Naive thymus-derived CD8-positive, alpha-beta T cell (primary cell): ENCODE data around the gene NENF. TPM values are rescaled to one million over a fixed set of nuclear protein-coding genes. Genes with fewer than 3 reads are reported as not detected.

Experiments used
- ATAC-seq, 2 donors: fragments of 150-1000 bp; cut with Tn5 transposase in 1 of 2; sonication (Bioruptor Pico), chemical (Tn5 transposase) in 1 of 2; 1 replicate in 1 of 2; 2 replicates in 1 of 2; pipeline ENCODE4 v1.10.0; 2021; ENCODE audit warnings: mild to moderate bottlenecking in 2 of 2, moderate library complexity in 2 of 2
- POLR2A ChIA-PET: fragments of 350-600 bp; sonication (Branson Sonifier 250); formaldehyde crosslinking; loops from one replicate; lab custom pipeline; 2021; ENCODE audit warnings: antibody characterized with exemption; lab: Charles Lee
- DNase-seq, 10 donors: peaks; one replicate each; pipeline versions ENCODE4 v3.0.0 to v3.0.0-alpha.2; 2020 to 2022
- H3K27ac Mint-ChIP-seq, 10 donors: one replicate each; pipeline ENCODE4 v1.8.0; 2020 to 2022; ENCODE audit warnings: mild to moderate bottlenecking in 10 of 10, mixed read lengths in 10 of 10, moderate library complexity in 4 of 10, inconsistent platforms in 1 of 10
- H3K27me3 Mint-ChIP-seq, 5 donors: one replicate each; pipeline ENCODE4 v1.8.0; 2021 to 2022; ENCODE audit warnings: mixed read lengths in 5 of 5
- H3K36me3 Mint-ChIP-seq, 3 donors: one replicate each; pipeline ENCODE4 v1.8.0; 2020 to 2022; ENCODE audit warnings: mixed read lengths in 3 of 3, mild to moderate bottlenecking in 2 of 3, inconsistent platforms in 1 of 3
- H3K4me1 Mint-ChIP-seq, 4 donors: one replicate each; pipeline ENCODE4 v1.8.0; 2021 to 2022; ENCODE audit warnings: mixed read lengths in 4 of 4
- H3K4me3 Mint-ChIP-seq, 10 donors: one replicate each; pipeline ENCODE4 v1.8.0; 2020 to 2022; ENCODE audit warnings: mild to moderate bottlenecking in 10 of 10, mixed read lengths in 10 of 10, moderate library complexity in 6 of 10, inconsistent platforms in 1 of 10
- H3K9me3 Mint-ChIP-seq, 9 donors: one replicate each; pipeline ENCODE4 v1.8.0; 2020 to 2022; ENCODE audit warnings: mixed read lengths in 9 of 9, mild to moderate bottlenecking in 3 of 9, inconsistent platforms in 1 of 9, moderate library complexity in 1 of 9
- polyA plus RNA-seq, 3 donors: library from polyadenylated mRNA; unstranded; fragments of 300-500 nt; fragmentation: Illumina TruSeq; gene quantifications; one replicate each; pipeline ENCODE4 v1.2.3, GENCODE V29; 2021
- total RNA-seq, 8 experiments: library from RNA in 2 of 8; stranded (reverse) in 2 of 8; gene quantifications; one replicate each; pipeline ENCODE4 v1.2.3 and lab custom pipeline; 2021 to 2026

Gene NENF
- total and polyA plus RNA-seq, 5 experiments from 2014 or later, result 21.5 to 68.0 (median 35.9) TPM

- DNase-seq (no peak), ATAC-seq (no peak)
- Mint-ChIP-seq H3K27me3 (peaks cover 0 to 15% (median 3%) of the 10 kb centered on the region in 5 donors), H3K4me3 (no peak overlapping the region), H3K27ac (no peak overlapping the region), H3K9me3 (no peaks in the 10 kb centered on the region), H3K36me3 (no peaks in the 10 kb centered on the region), H3K4me1 (peaks cover 0 to 5% (median 0%) of the 10 kb centered on the region in 4 donors)
- POLR2A ChIA-PET, result no interaction called here
Observed at GRCh38 chr1:212487774-212488435, 55.2 kb downstream of the NENF start.

DNA sequence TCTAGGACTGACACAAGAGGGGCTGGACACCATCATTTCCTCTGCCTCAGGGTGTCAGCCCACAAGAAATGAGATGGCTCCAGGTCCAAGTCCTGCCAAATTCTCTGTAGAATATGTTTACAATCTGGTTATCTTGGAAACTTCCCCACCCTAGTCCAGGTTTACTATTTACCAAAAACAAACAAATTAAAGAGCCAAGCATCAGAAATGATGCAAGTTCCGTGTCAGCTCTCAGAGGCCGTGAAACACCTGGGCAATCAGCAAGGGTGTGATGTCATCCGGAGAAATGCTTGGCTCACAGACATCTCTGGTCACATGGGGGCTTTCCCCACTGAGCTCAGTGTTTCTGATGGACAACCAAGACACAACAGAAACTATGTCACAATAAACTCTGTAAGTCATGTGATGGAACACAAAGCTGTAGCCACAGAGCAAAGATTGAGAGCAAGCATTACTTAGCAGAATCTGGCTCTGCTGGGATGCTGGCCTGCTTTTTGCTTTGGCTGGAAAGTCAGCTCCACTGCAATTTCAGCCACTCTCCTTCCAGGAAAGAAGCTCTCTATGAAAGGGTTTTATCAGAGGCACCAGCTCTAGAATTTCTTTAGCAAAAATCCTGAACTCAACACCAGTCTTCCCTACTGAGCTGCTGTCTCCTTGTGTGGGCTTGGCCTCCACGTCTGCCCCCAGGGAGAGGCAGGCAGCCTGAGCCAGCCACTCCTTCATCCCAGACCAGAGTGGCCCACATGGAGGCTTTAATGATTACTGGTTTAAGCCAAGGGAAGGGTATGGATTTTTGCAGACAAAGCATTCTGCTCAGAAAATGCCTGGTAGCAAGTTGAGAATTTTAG, 55.9 kb downstream of the NENF start:
- POLR2A ChIA-PET, result no interaction called here
- Mint-ChIP-seq H3K27ac (no peak overlapping the region), H3K9me3 (no peaks in the 10 kb centered on the region)

DNA sequence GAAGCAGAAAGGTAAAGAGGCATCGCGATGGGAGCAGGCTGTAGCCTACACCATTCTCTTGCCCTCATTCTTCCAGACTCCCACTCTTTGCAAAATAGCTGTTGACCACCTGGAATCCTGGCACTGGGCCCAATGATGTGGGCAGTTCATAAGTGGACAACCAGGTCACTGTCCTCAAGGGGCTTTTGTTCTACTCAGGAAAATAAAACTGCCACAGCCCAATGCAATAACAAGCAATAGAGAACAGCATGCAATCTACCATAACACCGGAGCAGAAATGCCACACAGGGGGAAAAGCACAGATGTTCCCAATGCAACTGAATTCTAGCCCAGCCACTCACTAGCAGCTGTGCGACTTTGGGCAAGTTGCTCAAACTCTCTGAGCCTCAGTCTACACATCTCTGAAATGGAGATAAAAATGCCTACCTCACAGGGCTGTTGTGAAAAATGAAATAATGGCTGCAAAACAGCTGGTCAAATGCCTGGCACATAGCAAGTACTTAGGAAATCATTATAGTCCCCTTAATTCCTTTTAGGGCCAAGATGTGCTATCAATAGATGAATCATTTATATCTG, 56.7 kb downstream of the NENF start:
- H3K4me1 Mint-ChIP-seq, result peaks cover 0 to 5% (median 0%) of the 10 kb centered on the region in 4 donors
- no peak overlapping the region for H3K4me3 Mint-ChIP-seq
- no peaks in the 10 kb centered on the region for H3K36me3 Mint-ChIP-seq
- POLR2A ChIA-PET, result no interaction called here
- H3K9me3 Mint-ChIP-seq, result no peaks in the 10 kb centered on the region
- H3K27ac Mint-ChIP-seq, result no peak overlapping the region
- DNase-seq (no peak), ATAC-seq (no peak)
- peaks cover 0 to 12% (median 2%) of the 10 kb centered on the region in 5 donors for H3K27me3 Mint-ChIP-seq

More for the DNA sequence above, 55.9 kb downstream of the NENF start:
- no peak for ATAC-seq
- no peaks in the 10 kb centered on the region for H3K36me3 Mint-ChIP-seq
- peaks cover 0 to 5% (median 0%) of the 10 kb centered on the region in 4 donors for H3K4me1 Mint-ChIP-seq
- no peak for DNase-seq
- peaks cover 0 to 15% (median 3%) of the 10 kb centered on the region in 5 donors for H3K27me3 Mint-ChIP-seq
- no peak overlapping the region for H3K4me3 Mint-ChIP-seq

DNA sequence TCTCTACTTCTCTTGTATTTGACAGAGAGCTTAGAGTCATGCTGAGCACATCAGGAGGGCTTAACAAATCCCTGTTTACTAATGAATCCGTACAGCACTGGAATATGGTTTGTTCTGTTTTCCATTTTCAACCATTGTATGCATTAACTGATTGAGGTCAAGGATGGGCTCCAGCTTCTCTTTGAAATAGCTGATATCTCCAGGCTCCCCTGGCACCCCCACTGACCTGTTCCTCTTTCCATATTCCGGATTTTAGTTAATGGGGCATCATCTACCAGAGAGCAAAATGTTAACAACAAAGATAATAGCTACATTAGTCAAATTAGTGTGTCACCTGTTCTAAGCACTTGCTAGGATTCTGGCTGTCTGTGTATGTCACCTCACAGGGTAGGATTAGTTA, 57.6 kb downstream of the NENF start:
- Mint-ChIP-seq H3K27me3 (peaks cover 0 to 12% (median 2%) of the 10 kb centered on the region in 5 donors), H3K4me3 (no peak overlapping the region), H3K9me3 (no peaks in the 10 kb centered on the region), H3K4me1 (peaks cover 0 to 5% (median 0%) of the 10 kb centered on the region in 4 donors), H3K27ac (no peak overlapping the region), H3K36me3 (no peaks in the 10 kb centered on the region)
- POLR2A ChIA-PET, result no interaction called here
- DNase-seq (no peak), ATAC-seq (no peak)

- POLR2A ChIA-PET, result no interaction called here
- ATAC-seq (no peak), DNase-seq (no peak)
- peaks cover 0 to 6% (median 2%) of the 10 kb centered on the region in 5 donors for H3K27me3 Mint-ChIP-seq
- H3K4me1 Mint-ChIP-seq, result peaks cover 0 to 5% (median 0%) of the 10 kb centered on the region in 4 donors
- H3K27ac Mint-ChIP-seq, result no peak overlapping the region
- no peaks in the 10 kb centered on the region for H3K36me3 Mint-ChIP-seq
- H3K9me3 Mint-ChIP-seq, result no peaks in the 10 kb centered on the region
- no peak overlapping the region for H3K4me3 Mint-ChIP-seq
Observed at GRCh38 chr1:212491454-212491853, 58.7 kb downstream of the NENF start.

Other genes starting within 250 kb of the NENF start
- 10 to 100 TPM; 47.7 to 49.6 TPM for gene PPP2R5A, start 147.5 kb upstream of the NENF start, total RNA-seq
- gene PPP2R5A, start 147.5 kb upstream of the NENF start, polyA plus RNA-seq, result 10 to 100 TPM; 25.8 to 30.9 (median 27.8) TPM
- gene PACC1, start 18.0 kb upstream of the NENF start, total RNA-seq, result 10 to 100 TPM; 13.3 to 15.5 TPM
- gene PACC1, start 18.0 kb upstream of the NENF start, polyA plus RNA-seq, result 10 to 100 TPM in 1 of 3 donors, 1 to 10 TPM in 2; 8.0 to 10.5 (median 8.3) TPM
- gene ATF3, start 175.8 kb downstream of the NENF start, total RNA-seq, result 1 to 10 TPM; 1.4 to 1.8 TPM
- gene ATF3, start 175.8 kb downstream of the NENF start, polyA plus RNA-seq, result not detected